HG03039 (cell line): ENCODE data around the gene LILRA1.
A peak's percentile ranks its signal among the peaks of the same experiment; 100 is the strongest.
"Not testable (repeated sequence)": the region's sequence is repeated elsewhere in the genome, so short reads cannot be mapped to it uniquely, and the experiment has no call there.

Experiments
- ATAC-seq: cut with Tn5 transposase; IDR thresholded peaks from one replicate; pipeline ENCODE4 v1.9.1; 2021; ENCODE audit warnings: mild to moderate bottlenecking, moderate library complexity; ENCODE audit not compliant: unreplicated experiment

Gene LILRA1

DNA sequence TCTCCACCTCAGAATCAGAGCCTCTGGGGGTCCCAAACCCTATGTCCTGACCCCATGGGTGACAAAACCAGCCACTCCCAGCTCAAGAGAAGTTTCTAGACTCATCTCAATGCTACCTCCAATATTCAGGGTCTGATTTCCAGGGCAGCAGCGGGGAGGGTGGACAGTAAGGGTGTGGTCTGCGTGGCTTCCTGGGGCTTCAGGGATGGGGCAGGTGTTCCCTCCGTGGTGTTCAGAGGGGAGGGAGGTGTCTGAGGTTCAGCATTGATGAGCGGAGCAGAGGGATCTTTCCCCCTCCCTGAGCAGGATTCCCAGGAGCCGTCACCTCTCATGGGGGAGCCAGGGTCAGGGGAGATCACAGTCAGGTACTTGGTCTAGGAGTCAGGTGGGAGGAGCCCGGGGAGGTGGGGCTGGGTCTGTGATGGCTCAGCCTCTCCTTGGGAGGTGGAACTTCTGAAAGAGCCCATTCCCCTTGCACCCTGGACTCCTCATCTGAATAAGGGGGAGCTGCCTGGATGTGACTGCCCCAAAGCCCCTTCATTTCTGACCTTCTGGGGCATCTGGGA, 16.9 kb upstream of the LILRA1 start:
- no peak for ATAC-seq

DNA sequence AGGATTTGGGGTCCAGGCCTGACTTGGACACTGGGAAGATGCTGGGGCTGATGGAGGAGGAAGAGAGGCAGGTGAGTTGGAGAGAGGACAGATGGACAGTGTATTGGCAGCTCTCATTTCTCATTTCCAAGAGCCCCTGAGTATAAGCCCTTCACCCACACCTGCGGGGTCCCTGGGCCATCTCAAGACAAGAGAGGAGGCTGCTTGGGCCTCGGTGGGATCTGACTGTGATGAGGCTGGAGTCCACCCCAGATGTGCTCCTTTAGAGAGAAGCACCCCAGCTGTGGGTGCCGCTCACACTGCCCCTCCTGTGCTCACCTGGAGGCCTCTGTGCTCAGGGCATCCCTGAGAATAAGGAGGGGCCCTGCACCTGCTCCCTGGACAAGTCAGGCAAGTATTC, 16.1 kb upstream of the LILRA1 start:
- no peak for ATAC-seq

DNA sequence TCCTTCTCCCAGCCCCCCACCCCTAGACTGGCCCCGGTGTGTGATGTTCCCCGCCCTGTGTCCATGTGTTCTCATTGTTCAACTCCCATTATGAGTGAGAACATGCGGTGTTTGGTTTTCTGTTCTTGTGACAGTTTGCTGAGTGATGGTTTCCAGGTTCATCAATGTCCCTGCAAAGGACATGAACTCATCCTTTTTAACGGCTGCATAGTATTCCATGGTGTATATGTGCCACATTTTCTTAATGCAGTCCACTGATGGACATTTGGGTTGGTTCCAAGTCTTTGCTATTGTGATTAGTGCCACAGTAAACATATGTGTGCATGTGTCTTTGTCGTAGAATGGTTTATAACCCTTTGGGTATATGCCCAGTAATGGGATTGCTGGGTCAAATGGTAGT, 15.2 kb upstream of the LILRA1 start:
- not testable (repeated sequence) for ATAC-seq

DNA sequence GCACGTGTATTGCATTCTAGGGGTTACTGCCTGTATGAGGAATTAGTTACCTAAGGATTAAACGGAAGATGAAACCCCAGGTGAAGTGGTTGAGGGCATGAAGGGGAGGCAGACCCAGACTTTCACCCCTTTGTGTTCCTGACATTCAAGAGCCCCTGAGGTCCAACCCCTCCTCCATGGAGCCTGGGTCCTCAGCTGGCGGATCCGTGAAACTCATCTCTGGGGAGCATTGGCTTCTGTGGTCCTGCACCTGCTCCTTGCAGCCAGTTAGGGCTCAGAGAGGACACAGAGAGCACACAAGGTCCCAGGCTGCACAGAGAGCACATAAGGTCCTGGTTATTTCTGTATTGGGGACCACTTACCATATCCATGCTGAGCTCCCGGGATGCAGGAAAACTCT, 7.0 kb upstream of the LILRA1 start:
- no peak for ATAC-seq

DNA sequence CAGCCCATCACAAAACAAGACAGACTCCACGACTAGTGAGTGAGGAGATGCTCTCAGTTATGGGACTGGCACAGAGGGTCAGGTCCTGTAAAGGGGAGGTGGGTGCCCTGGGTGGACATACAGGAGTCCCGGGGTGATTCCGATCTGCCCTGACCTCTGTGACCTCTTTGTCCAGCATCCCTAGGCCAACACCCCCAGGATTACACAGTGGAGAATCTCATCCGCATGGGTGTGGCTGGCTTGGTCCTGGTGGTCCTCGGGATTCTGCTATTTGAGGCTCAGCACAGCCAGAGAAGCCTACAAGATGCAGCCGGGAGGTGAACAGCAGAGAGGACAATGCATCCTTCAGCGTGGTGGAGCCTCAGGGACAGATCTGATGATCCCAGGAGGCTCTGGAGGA, 6.4 kb upstream of the LILRA1 start:
- no peak for ATAC-seq

- not testable (repeated sequence) for ATAC-seq
Observed at GRCh38 chr19:54593931-54594626, 647 bp downstream of the LILRA1 start.

- ATAC-seq, result no peak
Observed at GRCh38 chr19:54594737-54595136, 1.3 kb downstream of the LILRA1 start.

GRCh38 chr19:54595680-54596436, 2.4 kb downstream of the LILRA1 start:
- ATAC-seq, result not testable (repeated sequence)

- ATAC-seq, result no peak
Observed at GRCh38 chr19:54600212-54600611, 6.8 kb downstream of the LILRA1 start.

DNA sequence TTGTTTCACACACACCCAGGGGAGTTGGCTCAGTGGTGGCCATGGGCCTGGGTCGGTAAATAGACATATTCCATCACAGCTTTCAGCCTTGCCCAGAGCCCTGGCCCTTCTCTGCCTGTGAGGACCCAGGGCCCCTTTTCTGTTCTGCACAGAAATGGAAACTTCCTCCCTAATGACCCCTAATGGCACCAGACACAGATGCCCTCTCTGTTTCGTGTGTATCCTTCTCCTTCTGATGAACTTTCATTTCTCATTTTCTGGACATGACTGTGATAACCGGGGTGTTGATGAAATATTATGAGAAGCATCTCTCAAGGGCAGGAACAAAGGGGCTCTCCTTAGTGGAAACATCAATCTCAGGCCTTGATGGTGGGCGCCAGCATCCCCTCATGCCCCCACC, 12.8 kb downstream of the LILRA1 start:
- ATAC-seq, result no peak

- no peak for ATAC-seq
Observed at GRCh38 chr19:54606891-54607784, 13.7 kb downstream of the LILRA1 start.

GRCh38 chr19:54607785-54608150, 14.3 kb downstream of the LILRA1 start:
- no peak for ATAC-seq

GRCh38 chr19:54608205-54608604, 14.8 kb downstream of the LILRA1 start:
- no peak for ATAC-seq

- no peak for ATAC-seq
Observed at GRCh38 chr19:54608792-54609191, 15.4 kb downstream of the LILRA1 start.

- ATAC-seq, result no peak
Observed at GRCh38 chr19:54609356-54609791, 15.9 kb downstream of the LILRA1 start.

GRCh38 chr19:54612428-54612827, 19.0 kb downstream of the LILRA1 start:
- ATAC-seq, result no peak

- ATAC-seq, result no peak
Observed at GRCh38 chr19:54614726-54615125, 21.3 kb downstream of the LILRA1 start.

- peak; percentile 21 for ATAC-seq
Observed at GRCh38 chr19:54616057-54616456, 22.6 kb downstream of the LILRA1 start.

- peak; percentile 64 for ATAC-seq
Observed at GRCh38 chr19:54616821-54617560, 23.6 kb downstream of the LILRA1 start.

GRCh38 chr19:54620464-54620863, 27.0 kb downstream of the LILRA1 start:
- no peak for ATAC-seq
